Osteocyte (in vitro differentiated cells): ENCODE measurements around the gene HOATZ. TPM values are rescaled to one million over a fixed set of nuclear protein-coding genes. Genes with fewer than 3 reads are reported as not detected.

Experiments used
- DNase-seq: peaks from one replicate; pipeline ENCODE4 v3.0.0; 2021; ENCODE audit warnings: mixed read lengths; ENCODE audit not compliant: unreplicated experiment; ENCODE audit errors: extremely low spot score
- H3K27ac Mint-ChIP-seq: one replicate; pipeline ENCODE4 v1.8.0; 2021; ENCODE audit warnings: mild to moderate bottlenecking, mixed read lengths; ENCODE audit not compliant: unreplicated experiment
- H3K27me3 Mint-ChIP-seq: one replicate; pipeline ENCODE4 v1.8.0; 2021; ENCODE audit warnings: mixed read lengths; ENCODE audit not compliant: unreplicated experiment
- H3K36me3 Mint-ChIP-seq: one replicate; pipeline ENCODE4 v1.8.0; 2021; ENCODE audit warnings: mixed read lengths; ENCODE audit not compliant: unreplicated experiment
- H3K4me1 Mint-ChIP-seq: one replicate; pipeline ENCODE4 v1.8.0; 2021; ENCODE audit warnings: mixed read lengths; ENCODE audit not compliant: unreplicated experiment
- H3K4me3 Mint-ChIP-seq: one replicate; pipeline ENCODE4 v1.8.0; 2021; ENCODE audit warnings: mild to moderate bottlenecking, moderate library complexity, mixed read lengths; ENCODE audit not compliant: unreplicated experiment
- H3K9me3 Mint-ChIP-seq: one replicate; pipeline ENCODE4 v1.8.0; 2021; ENCODE audit warnings: mixed read lengths; ENCODE audit not compliant: unreplicated experiment
- CTCF ChIP-seq: fragments of 200-600 bp; sonication (generic); IDR thresholded peaks from 2 replicates; pipeline ENCODE4 v1.5.0; 2021; ENCODE audit warnings: antibody characterized with exemption, mild to moderate bottlenecking, moderate library complexity
- long read RNA-seq: library from polyadenylated mRNA; unstranded; transcript quantifications from one replicate; pipeline ENCODE4 v2.0.0, GENCODE V29; 2021
- total RNA-seq: library from RNA; stranded (reverse); gene quantifications from 2 replicates; pipeline ENCODE4 v1.2.1, GENCODE V29; 2021

Gene HOATZ
- total RNA-seq: not detected in 2 replicates
- long read RNA-seq: 0 reads

DNA sequence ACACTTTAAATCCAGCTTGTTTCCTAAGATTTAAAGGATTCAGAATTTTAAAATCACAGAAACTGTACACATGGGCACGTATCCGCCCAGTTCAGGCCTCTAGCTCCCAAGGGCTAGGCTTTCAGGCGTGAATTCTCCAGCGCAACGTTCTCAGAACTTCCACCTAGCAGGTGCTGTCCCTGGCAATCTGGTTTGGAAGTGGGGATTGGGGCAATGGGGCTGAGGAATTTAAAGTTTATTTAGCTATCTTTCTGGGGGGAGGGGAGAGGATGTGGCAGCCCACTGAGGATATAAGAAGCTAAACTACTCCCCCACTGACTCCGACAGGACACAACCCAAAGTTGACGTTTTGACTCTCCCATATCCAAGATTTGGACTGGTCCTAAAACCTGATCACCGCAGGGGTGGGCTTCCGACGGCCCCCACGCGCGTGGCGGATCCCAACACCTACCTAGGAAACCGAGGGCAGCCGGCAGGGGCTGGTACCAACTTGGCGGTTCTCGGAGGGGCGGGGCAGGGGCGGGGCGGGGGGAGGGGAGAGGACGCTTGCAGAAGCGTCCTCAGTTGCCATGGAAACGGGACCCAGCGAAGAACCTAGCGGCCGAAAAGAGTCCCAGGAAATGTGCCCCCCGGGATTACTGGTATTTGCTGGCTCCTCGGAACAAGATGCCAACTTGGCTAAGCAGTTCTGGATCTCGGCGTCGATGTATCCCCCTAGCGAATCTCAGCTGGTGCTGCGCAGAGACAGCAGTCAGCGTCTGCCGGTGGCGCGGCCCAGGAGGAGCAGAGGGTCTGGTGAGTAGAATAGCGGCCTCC is at the start of gene HOATZ:
Gene HOATZ, plus strand, starts transcription at position 563 of the 816 bp plus-strand sequence. Its CDS starts 7 bp downstream, at position 570.
- H3K27me3 Mint-ChIP-seq: peaks cover 28% of the 10 kb centered on the region

DNA sequence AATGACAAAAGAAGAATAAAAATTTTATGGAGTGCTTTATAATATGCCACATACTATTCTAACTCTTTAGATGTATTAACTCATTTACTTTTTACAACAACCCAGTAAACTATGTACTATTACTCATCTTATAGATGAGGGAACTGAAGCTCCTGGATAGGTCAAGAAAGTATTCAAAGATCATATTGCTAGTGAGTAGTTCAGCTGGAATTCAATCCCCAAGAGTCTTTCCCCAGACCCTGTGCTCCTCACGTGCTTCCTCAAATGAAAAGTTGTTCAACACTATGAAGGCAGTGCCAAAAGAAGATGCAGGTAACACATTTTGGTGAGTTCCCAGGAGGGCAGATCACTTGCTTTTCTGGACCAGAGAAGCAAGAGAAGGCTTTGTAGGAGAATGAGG is 49.2 kb upstream of the HOATZ start:
- no peak overlapping the region for H3K27ac Mint-ChIP-seq
- H3K36me3 Mint-ChIP-seq: no peaks in the 10 kb centered on the region
- TF ChIP-seq CTCF: no peak
- no peak overlapping the region for H3K4me3 Mint-ChIP-seq
- DNase-seq: no peak
- H3K9me3 Mint-ChIP-seq: no peaks in the 10 kb centered on the region
- H3K27me3 Mint-ChIP-seq: peaks cover 27% of the 10 kb centered on the region
- no peaks in the 10 kb centered on the region for H3K4me1 Mint-ChIP-seq

More for the DNA sequence above, at the start of gene HOATZ:
- peak; percentile 23 for TF ChIP-seq CTCF
- no peak within 1 kb of the TSS for H3K27ac Mint-ChIP-seq
- no peak for DNase-seq
- H3K4me3 Mint-ChIP-seq: peak within 1 kb of the TSS; percentile 57
- no peaks in the 10 kb centered on the region for H3K36me3 Mint-ChIP-seq
- H3K9me3 Mint-ChIP-seq: no peaks in the 10 kb centered on the region
- peaks cover 10% of the 10 kb centered on the region for H3K4me1 Mint-ChIP-seq

GRCh38 chr11:111466615-111467014 is 48.0 kb upstream of the HOATZ start:
- DNase-seq: no peak
- no peak overlapping the region for H3K27ac Mint-ChIP-seq
- H3K27me3 Mint-ChIP-seq: peaks cover 27% of the 10 kb centered on the region
- H3K4me1 Mint-ChIP-seq: no peaks in the 10 kb centered on the region
- H3K36me3 Mint-ChIP-seq: no peaks in the 10 kb centered on the region
- TF ChIP-seq CTCF: no peak
- H3K9me3 Mint-ChIP-seq: no peaks in the 10 kb centered on the region
- H3K4me3 Mint-ChIP-seq: no peak overlapping the region

DNA sequence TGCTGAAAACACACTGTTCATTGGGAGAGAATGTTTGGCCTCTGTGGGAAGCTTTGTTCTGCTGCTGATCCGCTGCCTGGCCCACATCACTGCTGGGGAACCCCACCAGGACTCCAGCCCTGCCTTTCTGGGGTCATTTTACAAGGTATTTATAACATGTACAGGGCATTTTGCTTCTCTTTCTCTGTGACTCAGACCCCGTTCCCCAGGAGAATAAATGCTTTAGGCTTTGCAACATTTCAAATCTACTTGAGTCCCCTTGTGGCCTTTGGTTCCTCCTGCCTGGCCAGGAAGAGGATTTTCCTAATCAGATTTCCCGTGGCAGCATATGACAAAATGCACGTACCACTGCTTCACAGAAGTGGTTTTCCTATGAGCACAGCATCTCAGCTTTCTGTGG is 45.4 kb upstream of the HOATZ start:
- Mint-ChIP-seq H3K9me3 (peaks cover 4% of the 10 kb centered on the region), H3K4me1 (no peaks in the 10 kb centered on the region), H3K4me3 (no peak overlapping the region), H3K27ac (no peak overlapping the region), H3K36me3 (no peaks in the 10 kb centered on the region), H3K27me3 (peaks cover 23% of the 10 kb centered on the region)
- no peak for TF ChIP-seq CTCF
- DNase-seq: no peak

DNA sequence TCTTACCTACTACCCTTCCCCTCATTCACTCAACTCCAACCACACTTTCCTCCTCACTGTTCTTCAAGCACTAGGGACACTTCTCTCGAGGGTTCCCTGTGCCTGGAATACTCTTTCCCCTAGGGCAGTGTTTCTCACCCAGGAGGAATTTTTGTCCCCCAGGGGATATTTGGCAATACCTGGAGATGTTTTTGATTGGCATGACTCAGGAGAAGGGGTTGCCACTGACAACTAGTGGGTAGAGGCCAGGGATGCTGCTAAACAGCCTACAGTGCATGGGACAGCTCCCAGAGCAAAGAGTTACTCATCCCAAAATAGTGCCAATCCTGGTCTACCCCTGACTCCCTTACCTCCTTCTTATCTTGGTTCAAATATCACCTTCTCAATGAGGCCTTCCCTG is 42.4 kb upstream of the HOATZ start:
- no peak overlapping the region for H3K27ac Mint-ChIP-seq
- no peaks in the 10 kb centered on the region for H3K36me3 Mint-ChIP-seq
- H3K27me3 Mint-ChIP-seq: peaks cover 21% of the 10 kb centered on the region
- H3K4me1 Mint-ChIP-seq: no peaks in the 10 kb centered on the region
- no peak overlapping the region for H3K4me3 Mint-ChIP-seq
- DNase-seq: no peak
- H3K9me3 Mint-ChIP-seq: peaks cover 5% of the 10 kb centered on the region
- no peak for TF ChIP-seq CTCF
